MM.1S (cell line): ENCODE results near the gene PRPF19.

Experiments
- CTCF ChIP-seq: fragments of 300-600 bp; sonication (generic); IDR thresholded peaks from 2 replicates; pipeline ENCODE4 v1.5.1; 2016; ENCODE audit warnings: antibody characterized with exemption, low read length, mixed read lengths
- EZH2 ChIP-seq: fragments of 300-600 bp; sonication (generic); optimal IDR thresholded peaks from 2 replicates; pipeline ENCODE3; 2017; ENCODE audit warnings: low read depth, mild to moderate bottlenecking, antibody characterized with exemption, low read length, mixed read lengths

- TF ChIP-seq CTCF (no peak), EZH2 (no peak)
Measured at GRCh38 chr11:60919320-60919719, 12.9 kb upstream of the PRPF19 start.
